ENCODE measurements around the gene ZNF358. TPM values are rescaled to one million over a fixed set of nuclear protein-coding genes. Genes with fewer than 3 reads are reported as not detected.

Gene ZNF358
- polyA plus RNA-seq, 1 experiment = 43.9 TPM

- Histone ChIP-seq H3K4me3 (ENCODE audit: low read depth, low read length) (no peak overlapping the region), H3K27me3 (ENCODE audit: control insufficient read depth, insufficient read depth, low read length) (no peaks in the 10 kb centered on the region), H3K36me3 (ENCODE audit: control insufficient read depth, insufficient read depth, low read length) (peaks cover 13% of the 10 kb centered on the region)
- DNase-seq (ENCODE audit: low read depth) = no peak
- ChIA-PET CTCF (no interaction called here), POLR2A (no interaction called here)
- no peak for TF ChIP-seq CTCF (IDR thresholded peaks at IDR 0.05; ENCODE audit: insufficient read depth, low read depth, low read length)
Measured at GRCh38 chr19:7524523-7524922, 8.6 kb downstream of the ZNF358 start.

GRCh38 chr19:7524992-7525739 is 9.3 kb downstream of the ZNF358 start:
- ChIA-PET POLR2A (no interaction called here), CTCF (no interaction called here)
- no peak for TF ChIP-seq CTCF (IDR thresholded peaks at IDR 0.05; ENCODE audit: insufficient read depth, low read depth, low read length)
- DNase-seq (ENCODE audit: low read depth) = no peak
- Histone ChIP-seq H3K4me3 (ENCODE audit: low read depth, low read length) (no peak overlapping the region), H3K27me3 (ENCODE audit: control insufficient read depth, insufficient read depth, low read length) (no peaks in the 10 kb centered on the region), H3K36me3 (ENCODE audit: control insufficient read depth, insufficient read depth, low read length) (peaks cover 13% of the 10 kb centered on the region)

- CTCF ChIA-PET = no interaction called here
- TF ChIP-seq CTCF (IDR thresholded peaks at IDR 0.05; ENCODE audit: insufficient read depth, low read depth, low read length) = no peak
- H3K27me3 ChIP-seq (ENCODE audit: control insufficient read depth, insufficient read depth, low read length) = no peaks in the 10 kb centered on the region
- no peak overlapping the region for H3K4me3 ChIP-seq (ENCODE audit: low read depth, low read length)
- POLR2A ChIA-PET = no interaction called here
- peaks cover 9% of the 10 kb centered on the region for H3K36me3 ChIP-seq (ENCODE audit: control insufficient read depth, insufficient read depth, low read length)
- no peak for DNase-seq (ENCODE audit: low read depth)
Measured at GRCh38 chr19:7526059-7526929, 10.4 kb downstream of the ZNF358 start.

- no peaks in the 10 kb centered on the region for H3K27me3 ChIP-seq (ENCODE audit: control insufficient read depth, insufficient read depth, low read length)
- TF ChIP-seq CTCF (IDR thresholded peaks at IDR 0.05; ENCODE audit: insufficient read depth, low read depth, low read length) = no peak
- H3K4me3 ChIP-seq (ENCODE audit: low read depth, low read length) = no peak overlapping the region
- H3K36me3 ChIP-seq (ENCODE audit: control insufficient read depth, insufficient read depth, low read length) = peaks cover 9% of the 10 kb centered on the region
- ChIA-PET POLR2A (no interaction called here), CTCF (no interaction called here)
- no peak for DNase-seq (ENCODE audit: low read depth)
Measured at GRCh38 chr19:7527516-7528191, 11.8 kb downstream of the ZNF358 start.

- DNase-seq (ENCODE audit: low read depth) = no peak
- H3K36me3 ChIP-seq (ENCODE audit: control insufficient read depth, insufficient read depth, low read length) = peaks cover 9% of the 10 kb centered on the region
- H3K27me3 ChIP-seq (ENCODE audit: control insufficient read depth, insufficient read depth, low read length) = no peaks in the 10 kb centered on the region
- CTCF ChIA-PET = no interaction called here
- POLR2A ChIA-PET = no interaction called here
- no peak for TF ChIP-seq CTCF (IDR thresholded peaks at IDR 0.05; ENCODE audit: insufficient read depth, low read depth, low read length)
- no peak overlapping the region for H3K4me3 ChIP-seq (ENCODE audit: low read depth, low read length)
Measured at GRCh38 chr19:7528192-7528519, 12.3 kb downstream of the ZNF358 start.

Measured in BJ (cell line).